Mucosa of rectum (tissue), 2 donors: Measurements from ENCODE around the gene VPS11.
"Not testable (repeated sequence)": the region's sequence is repeated elsewhere in the genome, so short reads cannot be mapped to it uniquely, and the experiment has no call there.

Source experiments
- H3K27ac ChIP-seq, 2 donors: one replicate each; pipeline ENCODE4 v1.7.0; 2013; ENCODE audit warnings: inconsistent platforms in 2 of 2, low read depth in 2 of 2, low read length in 2 of 2
- H3K27me3 ChIP-seq, 2 donors: one replicate each; pipeline ENCODE4 v1.7.0; 2013; ENCODE audit warnings: low read length in 2 of 2; ENCODE audit not compliant: control insufficient read depth in 2 of 2, insufficient read depth in 2 of 2
- H3K36me3 ChIP-seq, 2 donors: one replicate each; pipeline ENCODE4 v1.7.0; 2013; ENCODE audit warnings: low read length in 2 of 2; ENCODE audit not compliant: control insufficient read depth in 2 of 2, insufficient read depth in 2 of 2
- H3K4me1 ChIP-seq, 2 donors: one replicate each; pipeline ENCODE4 v1.7.0; 2013; ENCODE audit warnings: low read length in 2 of 2, mild to moderate bottlenecking in 1 of 2; ENCODE audit not compliant: control insufficient read depth in 2 of 2, insufficient read depth in 2 of 2
- H3K4me3 ChIP-seq, 2 donors: one replicate each; pipeline ENCODE4 v1.7.0; 2013; ENCODE audit warnings: low read length in 2 of 2
- H3K9ac ChIP-seq, 2 donors: one replicate each; pipeline ENCODE4 v1.7.0; 2013; ENCODE audit warnings: low read length in 2 of 2, low read depth in 1 of 2, mild to moderate bottlenecking in 1 of 2
- H3K9me3 ChIP-seq, 2 donors: one replicate each; pipeline ENCODE4 v1.7.0; 2013; ENCODE audit warnings: low read length in 2 of 2; ENCODE audit not compliant: control insufficient read depth in 2 of 2
- donor health status: healthy.
- donor health status: Normal muscosa, but diverticular disease.

VPS11 gene

GRCh38 chr11:119100246-119100970 is 32.8 kb downstream of the VPS11 start:
- Histone ChIP-seq H3K4me3 (peak overlapping the region; percentile 93 to 94), H3K9me3 (no peaks in the 10 kb centered on the region), H3K36me3 (peaks cover 11 to 22% of the 10 kb centered on the region in 2 donors), H3K27me3 (no peaks in the 10 kb centered on the region), H3K27ac (no peak overlapping the region), H3K4me1 (peaks cover 20 to 30% of the 10 kb centered on the region in 2 donors), H3K9ac (peak overlapping the region; percentile 83 to 91)

- Histone ChIP-seq H3K4me1 (peaks cover 22 to 28% of the 10 kb centered on the region in 2 donors), H3K36me3 (peaks cover 11 to 22% of the 10 kb centered on the region in 2 donors), H3K9ac (peak overlapping the region; percentile 83 to 91), H3K27me3 (no peaks in the 10 kb centered on the region), H3K9me3 (no peaks in the 10 kb centered on the region), H3K27ac (peak overlapping the region; percentile 95 to 98), H3K4me3 (peak overlapping the region; percentile 93 to 94)
These were observed 33.6 kb downstream of the VPS11 start for GRCh38 chr11:119100994-119101758.

GRCh38 chr11:119101759-119102423 is 34.3 kb downstream of the VPS11 start, which contains the start of gene DPAGT1:
Gene DPAGT1, minus strand, starts transcription at chr11:119101853. Its CDS starts 198 bp downstream, at chr11:119101655.
- H3K27ac ChIP-seq, result peak within 1 kb of the TSS; percentile 95 to 98
- H3K9ac ChIP-seq, result peak within 1 kb of the TSS; percentile 83 to 91
- H3K4me3 ChIP-seq, result peak within 1 kb of the TSS; percentile 93 to 94
- H3K9me3 ChIP-seq, result no peaks in the 10 kb centered on the region
- no peaks in the 10 kb centered on the region for H3K27me3 ChIP-seq
- H3K4me1 ChIP-seq, result peaks cover 29 to 35% of the 10 kb centered on the region in 2 donors
- peaks cover 11 to 15% of the 10 kb centered on the region in 2 donors for H3K36me3 ChIP-seq

GRCh38 chr11:119103161-119103664 is 35.6 kb downstream of the VPS11 start:
- H3K9ac ChIP-seq, result not testable (repeated sequence)
- H3K27ac ChIP-seq, result peak overlapping the region; percentile 95 to 98

GRCh38 chr11:119103793-119104192 is 36.2 kb downstream of the VPS11 start:
- Histone ChIP-seq H3K9me3 (no peaks in the 10 kb centered on the region), H3K4me3 (no peak overlapping the region), H3K9ac (no peak overlapping the region), H3K27me3 (no peaks in the 10 kb centered on the region), H3K36me3 (no peaks in the 10 kb centered on the region), H3K27ac (no peak overlapping the region), H3K4me1 (peaks cover 35 to 39% of the 10 kb centered on the region in 2 donors)

More at GRCh38 chr11:119103161-119103664, 35.6 kb downstream of the VPS11 start:
- not testable (repeated sequence) for H3K9me3 ChIP-seq, H3K27me3 ChIP-seq, H3K36me3 ChIP-seq
- H3K4me3 ChIP-seq, result peak overlapping the region; percentile 17 to 93
- H3K4me1 ChIP-seq, result peaks cover 33 to 35% of the 10 kb centered on the region in 2 donors

GRCh38 chr11:119106564-119107537 is 39.2 kb downstream of the VPS11 start, which contains the start of gene C2CD2L:
Gene C2CD2L, plus strand, starts transcription at chr11:119107344. Its CDS starts 398 bp downstream, at chr11:119107742.
- H3K4me1 ChIP-seq, result peaks cover 25 to 32% of the 10 kb centered on the region in 2 donors

GRCh38 chr11:119107538-119108145 is 40.0 kb downstream of the VPS11 start:
- H3K4me1 ChIP-seq, result peaks cover 19 to 32% of the 10 kb centered on the region in 2 donors
- H3K27ac ChIP-seq, result peak overlapping the region; percentile 78 to 79
- peaks cover 22 to 29% of the 10 kb centered on the region in 2 donors for H3K36me3 ChIP-seq
- no peaks in the 10 kb centered on the region for H3K27me3 ChIP-seq
- H3K9me3 ChIP-seq, result no peaks in the 10 kb centered on the region
- H3K4me3 ChIP-seq, result peak overlapping the region; percentile 80 to 89
- H3K9ac ChIP-seq, result peak overlapping the region; percentile 78

More at GRCh38 chr11:119106564-119107537, 39.2 kb downstream of the VPS11 start, which contains the start of gene C2CD2L:
- Histone ChIP-seq H3K9me3 (no peaks in the 10 kb centered on the region), H3K27ac (peak within 1 kb of the TSS; percentile 79 to 84), H3K36me3 (peaks cover 15 to 22% of the 10 kb centered on the region in 2 donors), H3K4me3 (peak within 1 kb of the TSS; percentile 80 to 89), H3K9ac (peak within 1 kb of the TSS; percentile 78 to 79), H3K27me3 (no peaks in the 10 kb centered on the region)

GRCh38 chr11:119108146-119108856 is 40.7 kb downstream of the VPS11 start:
- H3K27me3 ChIP-seq, result no peaks in the 10 kb centered on the region
- no peaks in the 10 kb centered on the region for H3K9me3 ChIP-seq
- H3K36me3 ChIP-seq, result peaks cover 25 to 33% of the 10 kb centered on the region in 2 donors
- H3K9ac ChIP-seq, result peak overlapping the region; percentile 78
- peak overlapping the region; percentile 80 to 89 for H3K4me3 ChIP-seq
- peaks cover 15 to 26% of the 10 kb centered on the region in 2 donors for H3K4me1 ChIP-seq
- H3K27ac ChIP-seq, result peak overlapping the region; percentile 78 to 79
